Trophoblast cell (in vitro differentiated cells and primary cell): Measurements from ENCODE around the gene GTPBP4.
"Not testable (repeated sequence)": the region's sequence is repeated elsewhere in the genome, so short reads cannot be mapped to it uniquely, and the experiment has no call there.

Experiments used
- DNase-seq, 2 donors: peaks; one replicate each; pipeline ENCODE4 v3.0.0-alpha.2; 2016
- H2AFZ ChIP-seq: 2 replicates; pipeline ENCODE4 v1.6.1; 2013; ENCODE audit warnings: low read length, moderate library complexity, mild to moderate bottlenecking; ENCODE audit not compliant: insufficient read depth, poor library complexity
- H2AK5ac ChIP-seq: 2 replicates; pipeline ENCODE4 v1.6.1; 2013; ENCODE audit warnings: mild to moderate bottlenecking, low read length
- H2BK120ac ChIP-seq: 2 replicates; pipeline ENCODE4 v1.6.1; 2013; ENCODE audit warnings: low read length, mild to moderate bottlenecking, moderate library complexity; ENCODE audit not compliant: insufficient read depth, poor library complexity
- H2BK12ac ChIP-seq: 2 replicates; pipeline ENCODE4 v1.6.1; 2013; ENCODE audit warnings: mild to moderate bottlenecking, low read length, moderate library complexity
- H2BK5ac ChIP-seq: 2 replicates; pipeline ENCODE4 v1.6.1; 2013; ENCODE audit warnings: low read length, low read depth, moderate library complexity, mild to moderate bottlenecking; ENCODE audit not compliant: poor library complexity
- H3K14ac ChIP-seq: 2 replicates; pipeline ENCODE4 v1.6.1; 2013; ENCODE audit warnings: mild to moderate bottlenecking, low read length
- H3K18ac ChIP-seq: 2 replicates; pipeline ENCODE4 v1.6.1; 2013; ENCODE audit warnings: mild to moderate bottlenecking, low read length
- H3K23ac ChIP-seq: 2 replicates; pipeline ENCODE4 v1.6.1; 2013; ENCODE audit warnings: low read length
- H3K27ac ChIP-seq: 2 replicates; pipeline ENCODE4 v1.5.1; 2013; ENCODE audit warnings: low read depth, mild to moderate bottlenecking, inconsistent platforms, low read length, moderate library complexity
- H3K27me3 ChIP-seq: 2 replicates; pipeline ENCODE4 v1.6.1; 2013; ENCODE audit warnings: inconsistent platforms, mild to moderate bottlenecking, low read length, moderate library complexity; ENCODE audit not compliant: insufficient read depth
- H3K36me3 ChIP-seq, 2 experiments: 1 replicate in 1 of 2; 2 replicates in 1 of 2; pipeline ENCODE4 v1.6.1; 2013; ENCODE audit warnings: low read length in 2 of 2, mild to moderate bottlenecking in 2 of 2, moderate library complexity in 1 of 2; ENCODE audit not compliant: insufficient read depth in 2 of 2, control insufficient read depth in 1 of 2
- H3K4ac ChIP-seq: 2 replicates; pipeline ENCODE4 v1.6.1; 2013; ENCODE audit warnings: low read depth, mild to moderate bottlenecking, low read length, moderate library complexity
- H3K4me1 ChIP-seq, 2 experiments: 1 replicate in 1 of 2; 2 replicates in 1 of 2; pipeline ENCODE4 v1.6.1; 2013; ENCODE audit warnings: low read length in 2 of 2, mild to moderate bottlenecking in 2 of 2, moderate library complexity in 1 of 2; ENCODE audit not compliant: insufficient read depth in 2 of 2, control insufficient read depth in 1 of 2
- H3K4me2 ChIP-seq: 2 replicates; pipeline ENCODE4 v1.6.1; 2013; ENCODE audit warnings: inconsistent platforms, mild to moderate bottlenecking, low read length, moderate library complexity
- H3K4me3 ChIP-seq: 2 replicates; pipeline ENCODE4 v1.5.1; 2013; ENCODE audit warnings: mild to moderate bottlenecking, low read depth, low read length, inconsistent platforms
- H3K79me1 ChIP-seq: one replicate; pipeline ENCODE4 v1.6.1; 2013; ENCODE audit warnings: low read length
- H3K79me2 ChIP-seq: 2 replicates; pipeline ENCODE4 v1.6.1; 2013; ENCODE audit warnings: low read length, mild to moderate bottlenecking; ENCODE audit not compliant: control insufficient read depth, insufficient read depth, poor library complexity
- H3K9ac ChIP-seq: 2 replicates; pipeline ENCODE4 v1.6.1; 2013; ENCODE audit warnings: mild to moderate bottlenecking, low read length
- H3K9me3 ChIP-seq: 2 replicates; pipeline ENCODE4 v1.6.1; 2013; ENCODE audit warnings: low read depth, mild to moderate bottlenecking, control low read depth, inconsistent platforms, low read length; ENCODE audit not compliant: insufficient read depth
- H4K12ac ChIP-seq: 2 replicates; pipeline ENCODE4 v1.6.1; 2013; ENCODE audit warnings: low read depth, mild to moderate bottlenecking, low read length, moderate library complexity
- H4K8ac ChIP-seq: 2 replicates; pipeline ENCODE4 v1.6.1; 2013; ENCODE audit warnings: low read depth, mild to moderate bottlenecking, low read length, moderate library complexity
- H4K91ac ChIP-seq: one replicate; pipeline ENCODE4 v1.6.1; 2013; ENCODE audit warnings: low read depth, mild to moderate bottlenecking, low read length, moderate library complexity
- WGBS: extraction: QIAGEN DNeasy Blood & Tissue Kit; methylation state at CpG from one replicate; pipeline ENCODE4 v1.1.7; 2013; ENCODE audit warnings: missing lambda C conversion rate; ENCODE audit not compliant: insufficient read length, insufficient coverage; ENCODE audit errors: extremely low coverage; 5-methylcytosine and 5-hydroxymethylcytosine counted together

The GTPBP4 gene

DNA sequence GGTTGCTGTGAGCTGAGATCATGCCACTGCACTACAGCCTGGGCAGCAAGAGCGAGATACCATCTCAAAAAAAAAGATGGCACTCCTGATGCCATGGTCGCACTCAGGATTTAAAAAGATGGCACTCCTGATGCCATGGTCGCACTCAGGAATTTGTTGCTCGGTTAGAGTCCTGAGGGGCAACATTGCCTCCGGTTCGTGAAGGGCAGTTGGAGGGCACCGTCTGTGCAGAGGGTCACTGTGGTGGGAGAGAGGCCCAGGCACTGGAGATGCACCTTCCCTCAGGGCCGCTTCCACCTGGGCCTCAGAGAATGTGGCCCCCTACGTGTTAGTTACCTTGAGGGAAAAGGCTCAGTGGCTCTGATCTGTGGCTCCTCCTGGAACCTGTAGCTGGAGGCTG lies 18.3 kb downstream of the GTPBP4 start:
- WGBS, result no CpG with 5 or more reads among the region's 9 CpGs
- no peak overlapping the region for H3K14ac ChIP-seq
- no peak overlapping the region for H2BK12ac ChIP-seq
- no peak overlapping the region for H4K91ac ChIP-seq
- no peak overlapping the region for H3K4me3 ChIP-seq
- no peak overlapping the region for H3K23ac ChIP-seq
- no peak overlapping the region for H3K18ac ChIP-seq
- no peak overlapping the region for H2AFZ ChIP-seq
- H2BK5ac ChIP-seq, result no peak overlapping the region
- H2BK120ac ChIP-seq, result no peak overlapping the region
- H3K9me3 ChIP-seq, result peaks cover 1% of the 10 kb centered on the region
- H3K36me3 ChIP-seq, result peaks cover 63 to 72% of the 10 kb centered on the region in 2 experiments
- H3K79me1 ChIP-seq, result no peaks in the 10 kb centered on the region
- no peak overlapping the region for H3K9ac ChIP-seq
- H3K4me1 ChIP-seq, result no peaks in the 10 kb centered on the region
- no peak overlapping the region for H4K8ac ChIP-seq
- H3K79me2 ChIP-seq, result no peaks in the 10 kb centered on the region
- DNase-seq, result no peak
- no peak overlapping the region for H4K12ac ChIP-seq
- no peak overlapping the region for H3K4me2 ChIP-seq
- no peaks in the 10 kb centered on the region for H3K27me3 ChIP-seq
- H2AK5ac ChIP-seq, result no peak overlapping the region
- H3K27ac ChIP-seq, result no peak overlapping the region
- no peak overlapping the region for H3K4ac ChIP-seq

DNA sequence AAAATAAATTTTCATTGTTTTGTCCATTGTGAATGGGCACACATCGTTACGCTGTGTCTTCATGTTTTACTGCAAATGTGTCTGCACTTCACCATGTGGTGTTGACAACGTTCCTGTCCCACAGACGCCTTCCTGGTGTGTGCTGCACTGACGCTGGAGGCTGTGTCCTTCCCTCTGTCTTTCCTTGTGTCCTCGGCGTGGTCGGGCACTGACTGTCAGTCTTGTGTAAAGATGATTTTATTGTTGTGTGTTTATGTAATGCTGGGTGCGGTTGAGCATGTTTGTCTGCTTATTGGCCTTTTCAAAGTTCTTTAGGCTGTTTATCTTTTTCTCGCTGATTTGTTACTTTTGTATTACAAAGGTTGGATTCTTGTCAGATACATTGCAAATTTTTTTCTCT lies 19.3 kb downstream of the GTPBP4 start:
- Histone ChIP-seq H3K9me3 (peaks cover 1% of the 10 kb centered on the region), H3K27ac (no peak overlapping the region), H3K4ac (no peak overlapping the region), H3K4me1 (no peaks in the 10 kb centered on the region), H4K91ac (no peak overlapping the region), H2BK120ac (no peak overlapping the region), H3K14ac (no peak overlapping the region), H3K79me2 (no peaks in the 10 kb centered on the region), H3K4me3 (peak overlapping the region; percentile 51), H2AK5ac (no peak overlapping the region), H3K36me3 (peaks cover 66 to 79% of the 10 kb centered on the region in 2 experiments), H3K79me1 (no peaks in the 10 kb centered on the region), H4K8ac (no peak overlapping the region), H3K9ac (no peak overlapping the region), H2AFZ (no peak overlapping the region), H3K23ac (no peak overlapping the region), H2BK12ac (no peak overlapping the region), H2BK5ac (no peak overlapping the region), H3K4me2 (no peak overlapping the region), H3K27me3 (no peaks in the 10 kb centered on the region), H3K18ac (no peak overlapping the region), H4K12ac (no peak overlapping the region)
- WGBS, result no CpG with 5 or more reads among the region's 10 CpGs
- no peak for DNase-seq

DNA sequence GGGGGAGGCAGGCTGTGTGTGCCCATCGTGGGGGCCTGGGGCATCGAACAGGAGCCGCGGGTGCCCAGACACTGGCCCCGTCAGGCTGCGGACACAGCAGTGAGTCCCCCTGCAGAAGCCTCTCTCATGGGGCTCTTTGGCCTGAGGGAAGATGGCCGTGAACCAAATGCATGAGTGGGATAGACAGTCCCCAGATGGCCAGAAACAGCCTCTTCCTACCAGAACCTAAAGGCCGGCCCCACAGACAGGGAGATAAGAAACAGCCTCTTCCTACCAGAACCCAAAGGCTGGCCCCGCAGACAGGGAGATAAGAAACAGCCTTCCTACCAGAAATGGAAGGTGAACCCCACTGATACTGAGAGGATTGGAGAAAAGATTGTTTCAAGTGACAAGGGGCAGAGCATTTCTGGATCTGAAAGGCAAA lies 20.8 kb downstream of the GTPBP4 start:
- Histone ChIP-seq H3K4me2 (no peak overlapping the region), H4K12ac (no peak overlapping the region), H3K27ac (no peak overlapping the region), H3K36me3 (peaks cover 69 to 79% of the 10 kb centered on the region in 2 experiments), H3K4me3 (no peak overlapping the region), H2BK120ac (no peak overlapping the region), H3K14ac (no peak overlapping the region), H3K79me1 (no peaks in the 10 kb centered on the region), H2BK12ac (no peak overlapping the region), H3K23ac (no peak overlapping the region), H4K91ac (no peak overlapping the region), H2AK5ac (no peak overlapping the region), H3K4me1 (no peaks in the 10 kb centered on the region), H3K79me2 (no peaks in the 10 kb centered on the region), H2BK5ac (no peak overlapping the region), H3K9ac (no peak overlapping the region), H3K27me3 (no peaks in the 10 kb centered on the region), H2AFZ (no peak overlapping the region), H3K18ac (no peak overlapping the region), H3K4ac (no peak overlapping the region), H3K9me3 (no peaks in the 10 kb centered on the region), H4K8ac (no peak overlapping the region)
- WGBS, result no CpG with 5 or more reads among the region's 9 CpGs
- no peak for DNase-seq

DNA sequence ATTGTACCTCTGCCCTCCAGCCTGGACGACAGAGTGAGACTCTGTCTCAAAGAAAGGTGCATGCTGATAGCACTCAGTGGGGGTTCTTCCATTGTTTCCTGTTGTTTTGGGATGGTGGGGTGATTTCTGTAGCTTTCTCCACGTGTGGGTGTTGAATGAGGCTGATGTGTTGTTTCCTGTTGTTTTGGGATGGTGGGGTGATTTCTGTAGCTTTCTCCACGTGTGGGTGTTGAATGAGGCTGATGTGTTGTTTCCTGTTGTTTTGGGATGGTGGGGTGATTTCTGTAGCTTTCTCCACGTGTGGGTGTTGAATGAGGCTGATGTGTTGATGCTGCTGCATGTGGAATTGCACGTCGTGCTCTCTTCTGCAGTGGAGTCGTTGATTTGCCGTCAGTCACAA lies 21.7 kb downstream of the GTPBP4 start:
- H4K8ac ChIP-seq, H3K4me1 ChIP-seq, H2AFZ ChIP-seq, H4K12ac ChIP-seq, H2AK5ac ChIP-seq, H3K4me3 ChIP-seq, DNase-seq, H2BK12ac ChIP-seq, H3K4ac ChIP-seq, H2BK120ac ChIP-seq, H3K27ac ChIP-seq, H4K91ac ChIP-seq, H3K23ac ChIP-seq, H3K9ac ChIP-seq, H3K79me1 ChIP-seq, H2BK5ac ChIP-seq, H3K27me3 ChIP-seq, H3K18ac ChIP-seq, H3K79me2 ChIP-seq, H3K9me3 ChIP-seq, H3K14ac ChIP-seq, H3K4me2 ChIP-seq: not testable (repeated sequence)
- no CpG with 5 or more reads among the region's 8 CpGs for WGBS
- peaks cover 67 to 78% of the 10 kb centered on the region in 2 experiments for H3K36me3 ChIP-seq
